Sciatic nerve (tissue), 2 donors: ENCODE data around the gene KCNH3. TPM values are rescaled to one million over a fixed set of nuclear protein-coding genes. Genes with fewer than 3 reads are reported as not detected.
"Not testable (repeated sequence)": the region's sequence is repeated elsewhere in the genome, so short reads cannot be mapped to it uniquely, and the experiment has no call there.

ENCODE experiments used
- ATAC-seq: fragments of 200-7000 bp; cut with Tn5 transposase; one replicate; pipeline ENCODE4 v1.9.1; 2020; ENCODE audit warnings: mild to moderate bottlenecking, moderate library complexity
- DNase-seq: peaks from one replicate; pipeline ENCODE4 v3.0.0-alpha.2; 2020; ENCODE audit warnings: low spot score
- intact Hi-C: fragments of 100-400 bp; cut with DNase I; formaldehyde crosslinking; loops from one replicate; pipeline ENCODE4 v1.14.2; 2022
- total RNA-seq: library from RNA; stranded (reverse); fragmentation: NEBNext Ultra II Directional; extraction: Animal tissue kit (Norgen Biotek cat#: 25700); gene quantifications from one replicate; pipeline ENCODE4 v1.2.1, GENCODE V29; 2021
- donor health status: DM: no; HTN: no; CAD: no.
- donor health status: DM: no; HTN: no; CAD: no.

Gene KCNH3
- total RNA-seq, 1 donor from 2014 or later: 0.27 TPM

GRCh38 chr12:49521389-49521788 lies 17.4 kb upstream of the KCNH3 start:
- intact Hi-C loops: no loop called here
- ATAC-seq (no peak), DNase-seq (no peak)

- intact Hi-C loops: no loop called here
- DNase-seq (no peak), ATAC-seq (no peak)
These were observed 14.0 kb upstream of the KCNH3 start for GRCh38 chr12:49524660-49525324.

- intact Hi-C loops: no loop called here
- no peak for ATAC-seq
- no peak for DNase-seq
These were observed 12.9 kb upstream of the KCNH3 start for GRCh38 chr12:49525942-49526341.

- intact Hi-C loops: no loop called here
- ATAC-seq: no peak
- DNase-seq: no peak
These were observed 11.3 kb upstream of the KCNH3 start for GRCh38 chr12:49527361-49528130.

DNA sequence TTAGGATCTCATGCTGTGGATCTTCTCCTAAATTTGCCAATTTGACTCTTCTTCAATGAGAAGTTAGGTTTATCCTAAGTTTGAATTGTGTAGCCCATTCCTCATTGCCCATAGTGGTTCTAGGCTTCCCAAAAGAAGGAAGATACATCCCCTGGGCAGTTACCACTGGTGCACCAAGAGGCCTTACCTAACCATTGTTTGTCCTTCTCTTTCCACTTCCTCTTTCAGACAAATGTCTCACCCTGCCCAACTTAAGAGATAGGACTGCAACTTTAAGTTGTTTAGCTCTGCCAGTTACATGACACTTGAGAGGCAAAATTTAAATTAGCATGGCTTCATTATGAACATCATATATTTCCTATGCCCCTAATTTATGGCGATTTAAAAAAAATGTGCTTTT lies 9.4 kb upstream of the KCNH3 start:
- no peak for DNase-seq
- ATAC-seq: no peak
- intact Hi-C loops: no loop called here

DNA sequence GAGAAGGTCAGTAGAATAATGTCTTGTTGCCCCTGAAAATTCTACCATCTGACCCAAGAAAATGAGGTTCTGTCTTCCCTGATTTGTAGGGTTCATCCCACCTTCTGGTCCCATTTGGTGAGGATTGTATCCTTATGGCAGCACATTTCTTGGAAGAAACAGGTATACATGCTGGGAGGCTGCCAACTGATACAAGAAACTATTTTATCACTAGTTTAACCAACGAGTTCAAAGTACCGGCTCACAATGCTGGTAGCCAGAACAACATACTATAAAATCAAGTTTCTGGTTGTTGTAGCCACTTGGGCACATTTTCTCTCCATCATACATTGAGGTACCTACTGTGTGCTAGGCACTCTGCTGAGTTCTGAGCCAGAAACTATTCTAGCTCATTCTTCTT lies 7.1 kb upstream of the KCNH3 start:
- DNase-seq: no peak
- intact Hi-C loops: no loop called here
- ATAC-seq: no peak

DNA sequence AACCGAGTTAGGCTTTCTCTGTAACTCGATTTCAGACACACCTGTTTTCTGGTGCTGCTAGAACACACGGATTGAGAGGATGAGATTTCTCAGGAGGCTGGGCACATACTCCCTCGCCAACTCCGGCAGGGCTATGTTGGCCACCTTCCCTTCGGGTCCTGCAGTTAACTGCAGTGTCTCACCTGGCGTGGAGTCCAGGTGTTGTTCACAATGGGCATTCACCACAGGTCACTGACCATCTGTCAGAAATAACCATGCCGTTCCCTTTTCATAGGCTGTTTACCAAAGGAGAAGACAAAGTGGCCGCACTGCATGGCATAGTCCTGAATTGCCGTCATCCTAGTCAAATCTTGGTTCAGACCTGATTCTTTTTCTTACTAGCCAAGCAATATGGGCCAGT lies 5.5 kb upstream of the KCNH3 start:
- peak; percentile 27 for DNase-seq
- intact Hi-C loops: no loop called here
- no peak for ATAC-seq

GRCh38 chr12:49534122-49534521 lies 4.7 kb upstream of the KCNH3 start:
- peak; percentile 23 for DNase-seq
- ATAC-seq, intact Hi-C loops: not testable (repeated sequence)

DNA sequence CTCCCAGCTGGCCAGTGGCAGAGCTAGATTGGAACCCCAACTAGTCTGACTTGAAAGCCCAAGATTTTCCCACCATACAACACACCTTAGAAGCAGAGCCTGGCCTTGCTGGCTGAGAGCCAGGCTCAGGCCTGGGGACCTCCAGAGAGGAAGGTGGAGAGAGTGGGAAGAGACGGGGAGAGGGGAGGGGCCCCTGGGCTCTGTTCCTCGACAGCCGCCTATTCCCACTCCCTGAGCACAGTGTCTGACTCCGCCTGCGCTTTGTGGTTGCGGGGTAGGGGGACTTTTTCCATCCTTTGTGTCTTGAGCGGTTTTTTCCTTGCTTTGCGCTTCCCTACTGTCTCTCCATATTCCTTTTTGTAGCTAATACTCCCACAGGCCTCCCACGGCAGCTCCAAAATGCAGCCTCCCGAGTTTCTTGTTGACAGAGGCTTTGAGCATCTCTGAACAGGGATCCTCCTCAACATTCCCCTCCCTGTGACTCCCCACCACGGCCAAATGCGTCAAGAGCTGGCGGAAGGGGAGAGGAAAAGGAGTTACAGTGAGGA lies 4.0 kb upstream of the KCNH3 start:
- peak; percentile 41 for DNase-seq
- intact Hi-C loops: no loop called here
- no peak for ATAC-seq

DNA sequence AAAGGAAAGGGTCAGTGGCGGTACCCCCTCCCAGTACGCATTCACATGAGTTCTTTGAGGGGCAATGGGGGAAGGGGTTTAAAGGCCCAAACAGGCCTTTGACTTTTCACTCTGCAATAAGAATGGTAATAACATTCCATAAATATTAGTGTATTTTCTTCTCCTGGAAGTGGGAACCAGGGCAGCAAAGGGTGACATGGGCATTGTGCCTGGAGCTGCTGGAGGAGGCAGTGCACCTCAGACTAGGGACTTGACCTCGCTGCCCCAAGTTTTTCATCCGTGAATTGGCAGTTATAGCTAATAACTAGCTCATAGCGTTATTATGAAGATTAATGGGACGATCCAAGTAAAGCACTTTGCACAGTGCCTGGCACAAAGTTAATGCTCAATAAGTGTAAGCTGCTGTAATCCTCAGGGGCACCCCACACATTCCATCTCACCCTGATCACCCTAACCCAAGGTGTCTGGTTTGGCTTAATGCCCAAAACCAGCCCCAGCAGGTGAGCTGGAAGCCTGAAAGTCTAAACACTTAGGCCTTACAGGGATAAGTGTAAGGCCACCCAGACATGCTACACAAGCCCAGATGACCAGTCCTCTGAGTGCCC lies 2.8 kb upstream of the KCNH3 start:
- DNase-seq: no peak
- ATAC-seq: no peak
- intact Hi-C loops: no loop called here

GRCh38 chr12:49536526-49537071 lies 2.2 kb upstream of the KCNH3 start:
- no peak for ATAC-seq
- intact Hi-C loops: no loop called here

GRCh38 chr12:49537231-49537751 lies 1.5 kb upstream of the KCNH3 start:
- intact Hi-C loops: no loop called here
- DNase-seq (peak; percentile 58), ATAC-seq (no peak)

More at GRCh38 chr12:49536526-49537071, 2.2 kb upstream of the KCNH3 start:
- no peak for DNase-seq

- intact Hi-C loops: no loop called here
- no peak for ATAC-seq
- DNase-seq: peak; percentile 58
These were observed 899 bp upstream of the KCNH3 start for GRCh38 chr12:49537752-49538509.

GRCh38 chr12:49539406-49540228 lies 787 bp downstream of the KCNH3 start:
- intact Hi-C loops: no loop called here
- ATAC-seq: no peak
- DNase-seq: peak; percentile 51

DNA sequence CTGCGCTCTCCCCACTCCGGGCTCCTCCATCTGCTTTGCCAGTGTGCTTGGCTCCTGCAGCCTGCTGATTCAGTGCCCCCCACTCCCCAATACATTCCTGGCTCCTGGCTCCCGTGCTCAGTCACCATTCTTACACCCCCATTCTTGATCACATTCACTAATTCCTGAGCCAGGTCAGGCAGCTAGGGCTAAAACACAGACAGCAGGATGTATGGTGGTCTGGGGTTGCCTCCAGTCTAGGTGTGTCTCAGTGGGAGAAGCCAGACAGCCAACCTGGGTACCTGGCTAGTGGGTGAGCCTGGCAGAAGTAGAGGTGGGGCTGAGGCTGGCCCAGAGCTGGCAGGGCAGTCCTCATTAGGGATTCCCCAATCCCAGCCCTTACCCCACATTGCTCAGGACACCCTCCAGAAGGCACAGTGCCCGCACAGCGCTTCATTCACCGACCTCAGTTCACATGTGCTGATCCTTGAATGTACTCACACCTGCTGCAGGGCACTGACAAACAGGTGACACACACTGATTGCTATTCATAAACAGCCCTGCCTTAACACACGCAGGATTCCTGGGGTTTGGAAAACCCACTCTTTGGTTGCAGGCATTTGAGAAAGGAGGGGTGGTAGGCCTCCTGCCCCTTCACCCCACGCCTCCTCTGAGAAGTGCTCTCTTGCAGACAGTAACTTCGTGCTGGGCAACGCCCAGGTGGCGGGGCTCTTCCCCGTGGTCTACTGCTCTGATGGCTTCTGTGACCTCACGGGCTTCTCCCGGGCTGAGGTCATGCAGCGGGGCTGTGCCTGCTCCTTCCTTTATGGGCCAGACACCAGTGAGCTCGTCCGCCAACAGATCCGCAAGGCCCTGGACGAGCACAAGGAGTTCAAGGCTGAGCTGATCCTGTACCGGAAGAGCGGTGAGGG lies 1.7 kb downstream of the KCNH3 start:
- ATAC-seq (no peak), DNase-seq (peak; percentile 31)
- intact Hi-C loops: no loop called here

- DNase-seq (peak; percentile 44), ATAC-seq (no peak)
- intact Hi-C loops: no loop called here
These were observed 2.5 kb downstream of the KCNH3 start for GRCh38 chr12:49541140-49541861.
